ENCODE data around the gene CYB5RL. TPM values are rescaled to one million over a fixed set of nuclear protein-coding genes. Genes with fewer than 3 reads are reported as not detected.

Gene CYB5RL
- total RNA-seq, 1 donor from 2014 or later = 3.9 TPM

GRCh38 chr1:54178296-54179070, 21.3 kb downstream of the CYB5RL start:
- Histone ChIP-seq H3K36me3 (ENCODE audit: insufficient read depth, low read length) (no peaks in the 10 kb centered on the region), H3K9ac (ENCODE audit: low read length) (no peak overlapping the region), H3K9me3 (ENCODE audit: insufficient read depth, low read depth, low read length) (no peaks in the 10 kb centered on the region), H3K4me1 (ENCODE audit: insufficient read depth, low read length) (no peaks in the 10 kb centered on the region), H3K27me3 (ENCODE audit: insufficient read depth, low read length) (no peaks in the 10 kb centered on the region), H4K20me1 (ENCODE audit: insufficient read depth, low read length) (no peaks in the 10 kb centered on the region), H3K27ac (ENCODE audit: low read depth, low read length) (no peak overlapping the region), H3K4me3 (ENCODE audit: insufficient read depth, low read depth, low read length) (no peak overlapping the region), H3K4me2 (ENCODE audit: low read length) (no peak overlapping the region), H2AFZ (ENCODE audit: low read depth, low read length) (no peak overlapping the region), H3K79me2 (ENCODE audit: insufficient read depth, low read length) (no peaks in the 10 kb centered on the region)
- DNase-seq (ENCODE audit: low read depth) (no peak), FAIRE-seq (no peak)
- Mint-ChIP-seq H3K4me3 (ENCODE audit: unreplicated experiment) (no peak overlapping the region), H3K4me1 (ENCODE audit: low read depth, unreplicated experiment) (peaks cover 2% of the 10 kb centered on the region), H3K27me3 (ENCODE audit: low read depth, unreplicated experiment) (peaks cover 6% of the 10 kb centered on the region), H3K36me3 (ENCODE audit: low read depth, unreplicated experiment) (peaks cover 4% of the 10 kb centered on the region), H3K9me3 (ENCODE audit: unreplicated experiment) (no peaks in the 10 kb centered on the region), H3K27ac (ENCODE audit: unreplicated experiment) (no peak overlapping the region)
- TF ChIP-seq EZH2 (IDR thresholded peaks at IDR 0.05; ENCODE audit: insufficient read depth, low read length) = no peak
- TF ChIP-seq, protein P1, sequence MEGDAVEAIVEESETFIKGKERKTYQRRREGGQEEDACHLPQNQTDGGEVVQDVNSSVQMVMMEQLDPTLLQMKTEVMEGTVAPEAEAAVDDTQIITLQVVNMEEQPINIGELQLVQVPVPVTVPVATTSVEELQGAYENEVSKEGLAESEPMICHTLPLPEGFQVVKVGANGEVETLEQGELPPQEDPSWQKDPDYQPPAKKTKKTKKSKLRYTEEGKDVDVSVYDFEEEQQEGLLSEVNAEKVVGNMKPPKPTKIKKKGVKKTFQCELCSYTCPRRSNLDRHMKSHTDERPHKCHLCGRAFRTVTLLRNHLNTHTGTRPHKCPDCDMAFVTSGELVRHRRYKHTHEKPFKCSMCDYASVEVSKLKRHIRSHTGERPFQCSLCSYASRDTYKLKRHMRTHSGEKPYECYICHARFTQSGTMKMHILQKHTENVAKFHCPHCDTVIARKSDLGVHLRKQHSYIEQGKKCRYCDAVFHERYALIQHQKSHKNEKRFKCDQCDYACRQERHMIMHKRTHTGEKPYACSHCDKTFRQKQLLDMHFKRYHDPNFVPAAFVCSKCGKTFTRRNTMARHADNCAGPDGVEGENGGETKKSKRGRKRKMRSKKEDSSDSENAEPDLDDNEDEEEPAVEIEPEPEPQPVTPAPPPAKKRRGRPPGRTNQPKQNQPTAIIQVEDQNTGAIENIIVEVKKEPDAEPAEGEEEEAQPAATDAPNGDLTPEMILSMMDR (IDR thresholded peaks at IDR 0.05; ENCODE audit: insufficient read depth, low read depth, low read length) = no peak

- Mint-ChIP-seq H3K4me3 (ENCODE audit: unreplicated experiment) (no peak overlapping the region), H3K4me1 (ENCODE audit: low read depth, unreplicated experiment) (peaks cover 3% of the 10 kb centered on the region), H3K36me3 (ENCODE audit: low read depth, unreplicated experiment) (peaks cover 2% of the 10 kb centered on the region), H3K27ac (ENCODE audit: unreplicated experiment) (no peak overlapping the region), H3K9me3 (ENCODE audit: unreplicated experiment) (no peaks in the 10 kb centered on the region), H3K27me3 (ENCODE audit: low read depth, unreplicated experiment) (peaks cover 6% of the 10 kb centered on the region)
- Histone ChIP-seq H3K79me2 (ENCODE audit: insufficient read depth, low read length) (no peaks in the 10 kb centered on the region), H3K9ac (ENCODE audit: low read length) (no peak overlapping the region), H3K27me3 (ENCODE audit: insufficient read depth, low read length) (no peaks in the 10 kb centered on the region), H4K20me1 (ENCODE audit: insufficient read depth, low read length) (no peaks in the 10 kb centered on the region), H3K9me3 (ENCODE audit: insufficient read depth, low read depth, low read length) (no peaks in the 10 kb centered on the region), H3K4me1 (ENCODE audit: insufficient read depth, low read length) (no peaks in the 10 kb centered on the region), H3K4me3 (ENCODE audit: insufficient read depth, low read depth, low read length) (no peak overlapping the region), H3K4me2 (ENCODE audit: low read length) (no peak overlapping the region), H2AFZ (ENCODE audit: low read depth, low read length) (no peak overlapping the region), H3K36me3 (ENCODE audit: insufficient read depth, low read length) (no peaks in the 10 kb centered on the region), H3K27ac (ENCODE audit: low read depth, low read length) (no peak overlapping the region)
- DNase-seq (ENCODE audit: low read depth) = no peak
- no peak for TF ChIP-seq EZH2 (IDR thresholded peaks at IDR 0.05; ENCODE audit: insufficient read depth, low read length)
- TF ChIP-seq, protein P1 (IDR thresholded peaks at IDR 0.05; ENCODE audit: insufficient read depth, low read depth, low read length) = no peak
- no peak for FAIRE-seq
Observed at GRCh38 chr1:54177726-54178125, 22.1 kb downstream of the CYB5RL start.

Measured in astrocyte (in vitro differentiated cells and primary cell).